AG09309 (cell line): ENCODE results near the gene RNF187.

ENCODE experiments used
- DNase-seq: peaks from one replicate; pipeline ENCODE4 v3.0.0-alpha.2; 2010; ENCODE audit warnings: low read depth
- H3K4me3 ChIP-seq: 2 replicates; pipeline ENCODE4 v1.5.1; 2011; ENCODE audit warnings: mild to moderate bottlenecking, low read depth, low read length, moderate library complexity; ENCODE audit not compliant: control insufficient read depth
- CTCF ChIP-seq: IDR thresholded peaks from 2 replicates; pipeline ENCODE4 v1.5.1; 2011; ENCODE audit warnings: mild to moderate bottlenecking, low read depth, low read length, inconsistent platforms; ENCODE audit not compliant: insufficient read depth, control insufficient read depth; ENCODE audit errors: missing control alignments

The RNF187 gene

GRCh38 chr1:228540161-228540917 lies 53.2 kb downstream of the RNF187 start:
- no peak for TF ChIP-seq CTCF
- no peak for DNase-seq
- H3K4me3 ChIP-seq: no peak overlapping the region

- TF ChIP-seq CTCF: no peak
- DNase-seq: no peak
Observed at GRCh38 chr1:228541725-228542124, 54.5 kb downstream of the RNF187 start.

GRCh38 chr1:228542376-228542775 lies 55.2 kb downstream of the RNF187 start:
- no peak for TF ChIP-seq CTCF
- no peak for DNase-seq
- no peak overlapping the region for H3K4me3 ChIP-seq

More at GRCh38 chr1:228541725-228542124, 54.5 kb downstream of the RNF187 start:
- H3K4me3 ChIP-seq: no peak overlapping the region

GRCh38 chr1:228542981-228543380 lies 55.8 kb downstream of the RNF187 start:
- H3K4me3 ChIP-seq: no peak overlapping the region
- no peak for DNase-seq
- no peak for TF ChIP-seq CTCF

- H3K4me3 ChIP-seq: no peak overlapping the region
- no peak for DNase-seq
- no peak for TF ChIP-seq CTCF
Observed at GRCh38 chr1:228543396-228543795, 56.2 kb downstream of the RNF187 start.

- H3K4me3 ChIP-seq: no peak overlapping the region
- TF ChIP-seq CTCF: no peak
- no peak for DNase-seq
Observed at GRCh38 chr1:228544021-228544850, 57.1 kb downstream of the RNF187 start.
